Activated T-cell treated with anti-CD3 and anti-CD28 coated beads for 1 hour (primary cell): ENCODE data around the gene ITPRID2.
A peak's percentile ranks its signal among the peaks of the same experiment; 100 is the strongest.
"Not testable (repeated sequence)": the region's sequence is repeated elsewhere in the genome, so short reads cannot be mapped to it uniquely, and the experiment has no call there.

Source experiments
- DNase-seq: peaks from one replicate; pipeline ENCODE4 v3.0.0-alpha.2; 2020; ENCODE audit warnings: low read depth

ITPRID2 gene

GRCh38 chr2:181916726-181917718 lies 25.5 kb downstream of the ITPRID2 start:
- no peak for DNase-seq

DNA sequence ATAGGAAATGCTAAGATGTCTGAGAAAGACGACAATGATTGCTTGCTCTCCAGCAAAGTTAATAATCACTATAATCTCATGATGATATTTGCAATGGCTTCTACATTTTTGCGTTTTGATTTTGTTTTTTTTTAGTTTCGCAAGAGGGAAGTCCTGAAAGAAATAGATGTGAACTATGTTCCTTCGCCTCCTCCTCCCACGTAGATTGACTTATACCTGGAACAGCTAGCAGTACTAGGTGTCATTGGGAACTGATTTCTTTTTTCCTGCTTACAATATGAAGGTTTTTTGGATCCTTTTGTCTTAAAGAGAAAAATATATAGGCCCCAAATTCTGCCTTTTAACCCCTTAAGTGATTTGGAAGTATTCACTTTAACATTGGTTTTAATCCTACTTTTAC lies 26.7 kb downstream of the ITPRID2 start:
- DNase-seq = no peak

- DNase-seq = no peak
Observed at GRCh38 chr2:181923121-181923520, 31.6 kb downstream of the ITPRID2 start.

DNA sequence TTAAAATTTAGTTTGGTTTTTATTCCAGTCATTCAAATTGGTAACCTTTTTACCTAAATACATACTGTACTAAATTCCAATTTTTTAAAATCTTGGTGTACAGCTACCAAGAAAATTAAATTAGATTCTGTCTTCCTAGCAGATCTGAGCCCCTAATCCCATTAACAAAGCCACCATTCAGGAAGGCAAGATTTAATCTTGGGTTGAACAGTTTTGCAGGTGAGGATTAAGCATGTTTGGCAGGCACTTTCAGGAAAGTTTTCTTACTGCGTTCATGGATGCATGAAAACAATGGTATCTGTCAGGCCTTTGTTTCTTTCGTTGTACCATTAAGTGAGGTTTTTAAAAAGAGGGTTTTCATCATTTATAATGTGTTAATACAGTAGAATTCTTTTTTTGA lies 32.8 kb downstream of the ITPRID2 start:
- no peak for DNase-seq

GRCh38 chr2:181934694-181935093 lies 43.2 kb downstream of the ITPRID2 start:
- DNase-seq = no peak

GRCh38 chr2:181937473-181937872 lies 45.9 kb downstream of the ITPRID2 start:
- DNase-seq = no peak

GRCh38 chr2:181943411-181944124 lies 52.0 kb downstream of the ITPRID2 start:
- DNase-seq = no peak

GRCh38 chr2:181944164-181944913 lies 52.8 kb downstream of the ITPRID2 start:
- DNase-seq = no peak

DNA sequence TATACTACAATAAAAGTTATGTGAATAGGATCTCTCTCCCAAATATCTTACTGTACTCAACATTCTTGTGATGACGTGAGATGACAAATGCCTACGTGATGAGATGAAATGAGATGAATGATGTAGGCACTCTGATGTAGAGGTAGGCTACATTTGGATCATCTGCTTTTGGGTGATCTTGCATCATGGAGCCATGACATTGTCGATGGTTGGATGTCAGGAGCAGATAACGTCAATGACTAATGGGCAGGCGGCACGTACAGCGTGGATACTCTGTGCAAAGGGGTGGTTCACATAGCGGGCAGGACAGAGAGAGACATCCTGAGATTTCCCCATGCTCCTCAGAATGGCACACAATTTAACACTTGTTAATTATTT lies 53.4 kb downstream of the ITPRID2 start:
- no peak for DNase-seq

- DNase-seq = no peak
Observed at GRCh38 chr2:181946444-181947127, 55.1 kb downstream of the ITPRID2 start.

DNA sequence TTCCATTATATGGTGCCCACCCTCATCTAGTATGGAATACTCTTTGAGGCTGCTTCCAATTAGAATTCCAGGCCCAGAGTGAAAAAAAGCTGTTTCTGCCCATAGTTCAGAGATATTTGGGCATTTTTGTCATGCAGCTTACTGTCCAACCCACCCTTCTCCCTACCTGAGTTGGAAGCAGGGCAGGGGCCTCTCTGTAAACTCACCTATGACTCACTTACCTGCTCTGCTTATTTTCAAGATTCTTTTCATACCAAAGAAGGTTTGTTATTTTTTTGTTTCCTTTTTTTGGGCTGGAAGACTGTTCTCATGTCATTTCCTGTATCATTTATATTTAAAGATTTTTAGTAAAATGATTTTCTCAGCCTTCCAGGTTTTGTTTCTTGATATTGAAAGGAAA lies 55.7 kb downstream of the ITPRID2 start:
- no peak for DNase-seq

- DNase-seq = no peak
Observed at GRCh38 chr2:181948227-181948626, 56.7 kb downstream of the ITPRID2 start.

- no peak for DNase-seq
Observed at GRCh38 chr2:181949047-181949446, 57.5 kb downstream of the ITPRID2 start.

- no peak for DNase-seq
Observed at GRCh38 chr2:181952404-181953226, 61.1 kb downstream of the ITPRID2 start.

DNA sequence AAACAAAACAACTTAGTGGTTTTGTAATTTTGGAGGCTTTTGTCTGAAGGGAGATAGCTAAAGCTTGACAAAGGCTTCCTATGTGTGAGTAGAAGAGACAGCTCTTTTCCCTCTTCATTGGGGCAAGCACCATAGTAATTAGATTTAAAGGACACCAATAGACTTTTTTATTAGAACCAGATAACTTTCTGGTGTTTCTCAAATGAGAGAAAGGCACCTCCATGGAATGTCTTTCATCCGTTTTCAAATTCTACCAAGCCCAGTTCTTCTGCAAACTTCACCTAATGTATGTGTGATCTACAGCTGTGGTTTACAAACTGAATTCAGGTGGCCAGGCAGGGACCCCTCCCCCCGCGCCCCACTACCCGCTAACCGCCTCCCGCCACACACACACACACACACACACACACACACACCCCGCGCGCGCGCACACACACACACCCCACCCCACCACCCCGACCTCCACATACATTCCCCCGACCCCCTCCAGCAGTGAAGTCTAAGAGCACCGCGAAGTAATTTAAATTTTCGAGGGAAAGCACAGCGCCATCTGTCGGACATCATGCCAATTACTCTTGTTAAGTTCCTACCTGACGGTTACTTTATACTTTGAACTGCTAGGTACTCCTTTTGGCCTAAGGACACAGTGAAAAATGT lies 62.5 kb downstream of the ITPRID2 start:
- peak; percentile 49 for DNase-seq

GRCh38 chr2:181954538-181954883 lies 63.0 kb downstream of the ITPRID2 start:
- DNase-seq = no peak

- DNase-seq = no peak
Observed at GRCh38 chr2:181955010-181955409, 63.5 kb downstream of the ITPRID2 start.

- not testable (repeated sequence) for DNase-seq
Observed at GRCh38 chr2:181955866-181956265, 64.3 kb downstream of the ITPRID2 start.

DNA sequence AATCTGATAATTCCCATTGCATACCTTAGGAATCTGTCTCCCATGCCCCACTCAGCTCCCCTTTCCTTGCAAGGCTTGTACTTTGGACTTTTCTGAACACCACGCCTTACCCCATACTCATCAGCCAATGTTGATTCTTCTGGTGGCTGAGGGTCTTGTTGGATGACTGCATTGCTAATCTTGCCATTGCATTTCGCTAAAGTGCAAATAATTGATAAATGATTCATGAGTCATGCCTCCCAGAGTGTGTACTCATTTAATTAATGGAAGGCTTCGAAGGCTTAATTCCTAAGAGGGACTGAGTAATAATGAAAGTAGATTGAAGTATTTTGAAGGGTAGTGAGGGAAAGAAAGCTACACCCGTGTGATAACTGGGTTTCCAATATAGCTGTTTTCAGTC lies 66.1 kb downstream of the ITPRID2 start:
- DNase-seq = no peak

DNA sequence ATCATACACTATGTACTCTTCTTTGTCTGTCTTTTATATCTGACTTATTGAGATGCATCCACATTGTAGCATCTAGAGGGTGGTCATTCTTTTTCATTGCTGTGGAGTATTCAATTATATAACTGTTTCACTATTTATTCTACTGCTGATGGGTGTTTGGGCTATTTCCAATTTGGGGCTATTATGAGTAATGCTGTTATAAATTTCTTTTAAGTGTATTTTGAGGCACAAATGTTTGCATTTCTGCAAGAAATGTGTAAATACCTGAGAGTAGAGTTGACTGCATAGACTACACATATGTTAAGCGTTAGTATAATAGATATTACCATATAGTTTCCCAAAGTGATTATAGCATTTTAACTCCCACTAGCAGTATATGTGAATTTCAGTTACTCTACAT lies 67.2 kb downstream of the ITPRID2 start:
- DNase-seq = no peak

GRCh38 chr2:181959508-181959907 lies 68.0 kb downstream of the ITPRID2 start:
- DNase-seq = no peak
